HEK293T (cell line): ENCODE results near the gene ACOX3.

ENCODE experiments used
- CTCF ChIA-PET: fragments of 350-600 bp; formaldehyde crosslinking; extraction: SDS; loops from one replicate; lab custom pipeline; 2021; ENCODE audit warnings: antibody characterized with exemption, inconsistent platforms; lab: Yijun Ruan, JAX
- POLR2A ChIA-PET: fragments of 350-600 bp; formaldehyde crosslinking; extraction: SDS; loops from one replicate; lab custom pipeline; 2020; ENCODE audit warnings: antibody characterized with exemption, inconsistent platforms; lab: Yijun Ruan, JAX
- DNase-seq: peaks from one replicate; pipeline ENCODE4 v3.0.0; 2012; ENCODE audit warnings: mixed read lengths; ENCODE audit errors: extremely low spot score
- ARNT ChIP-seq: fragments of 450-650 bp; IDR thresholded peaks from 2 replicates; pipeline ENCODE4 v1.6.1; 2017; ENCODE audit warnings: mild to moderate bottlenecking
- CTBP1 ChIP-seq: fragments of 450-650 bp; IDR thresholded peaks from 2 replicates; pipeline ENCODE4 v1.6.1; 2016; ENCODE audit warnings: borderline replicate concordance
- ELF4 ChIP-seq: fragments of 450-650 bp; IDR thresholded peaks from 2 replicates; pipeline ENCODE4 v1.6.1; 2017; ENCODE audit warnings: antibody characterized with exemption
- FOXA1 ChIP-seq: fragments of 450-650 bp; IDR thresholded peaks from 2 replicates; pipeline ENCODE4 v1.6.1; 2016; ENCODE audit warnings: mild to moderate bottlenecking
- FOXK2 ChIP-seq: fragments of 450-650 bp; IDR thresholded peaks from 2 replicates; pipeline ENCODE4 v1.6.1; 2016; ENCODE audit warnings: mild to moderate bottlenecking
- FOXM1 ChIP-seq: fragments of 450-650 bp; IDR thresholded peaks from 2 replicates; pipeline ENCODE4 v1.6.1; 2017; ENCODE audit warnings: mild to moderate bottlenecking, borderline replicate concordance
- HDGF ChIP-seq: fragments of 450-650 bp; IDR thresholded peaks from 2 replicates; pipeline ENCODE4 v1.6.1; 2017; ENCODE audit warnings: antibody characterized with exemption, borderline replicate concordance
- L3MBTL2 ChIP-seq: fragments of 450-650 bp; conservative IDR thresholded peaks from 2 replicates; pipeline ENCODE4 v1.6.1; 2016; ENCODE audit warnings: mild to moderate bottlenecking
- LEF1 ChIP-seq: fragments of 450-650 bp; IDR thresholded peaks from 2 replicates; pipeline ENCODE4 v1.6.1; 2017; ENCODE audit warnings: mild to moderate bottlenecking, borderline replicate concordance
- NFRKB ChIP-seq: fragments of 450-650 bp; IDR thresholded peaks from 2 replicates; pipeline ENCODE4 v1.6.1; 2016; ENCODE audit warnings: mild to moderate bottlenecking, moderate library complexity
- PKNOX1 ChIP-seq: fragments of 450-650 bp; IDR thresholded peaks from 2 replicates; pipeline ENCODE4 v1.6.1; 2016
- SP1 ChIP-seq: fragments of 450-650 bp; IDR thresholded peaks from 2 replicates; pipeline ENCODE4 v1.6.1; 2017
- SUZ12 ChIP-seq: fragments of 450-650 bp; IDR thresholded peaks from 2 replicates; pipeline ENCODE4 v1.6.1; 2016; ENCODE audit warnings: mild to moderate bottlenecking
- TARDBP ChIP-seq: fragments of 450-650 bp; IDR thresholded peaks from 2 replicates; pipeline ENCODE4 v1.6.1; 2016
- ZNF384 ChIP-seq: fragments of 450-650 bp; IDR thresholded peaks from 2 replicates; pipeline ENCODE4 v1.6.1; 2016

Gene ACOX3

DNA sequence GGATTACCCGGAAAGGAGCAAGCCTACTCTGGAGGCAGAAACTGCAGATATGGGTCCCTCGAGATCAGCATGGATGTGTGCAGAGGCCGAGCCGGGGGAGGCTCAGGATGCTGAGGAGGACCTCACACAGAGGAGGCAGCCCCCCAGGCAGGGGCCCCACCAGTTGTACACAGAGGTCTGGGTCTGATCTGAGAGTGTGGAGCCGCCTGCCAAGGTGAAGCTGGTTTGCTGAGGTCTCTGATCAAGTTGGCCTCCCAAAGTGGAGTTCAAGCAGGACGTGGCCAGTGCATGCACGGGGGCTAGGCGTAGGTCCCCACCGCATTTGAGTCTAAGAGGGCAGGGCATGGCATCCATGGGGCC lies 35.0 kb downstream of the ACOX3 start:
- TF ChIP-seq NFRKB (no peak), PKNOX1 (no peak), SP1 (no peak), FOXM1 (no peak), HDGF (no peak), TARDBP (no peak), ZNF384 (no peak), CTBP1 (no peak), L3MBTL2 (no peak), LEF1 (no peak), FOXK2 (no peak), ELF4 (no peak)
- ChIA-PET POLR2A (no interaction called here), CTCF (interaction anchor here (1.2 kb wide), 1 partner anchor 229 kb away, joined by 5 read pairs; no protein-coding TSS in a partner anchor)
- DNase-seq, result no peak

- ChIA-PET POLR2A (no interaction called here), CTCF (interaction anchor here (1.2 kb wide), 1 partner anchor 229 kb away, joined by 5 read pairs; no protein-coding TSS in a partner anchor)
These were observed 35.6 kb downstream of the ACOX3 start for GRCh38 chr4:8404791-8405515.

GRCh38 chr4:8403976-8404375 lies 36.5 kb downstream of the ACOX3 start:
- no peak for DNase-seq
- CTCF ChIA-PET, result interaction anchor here (1.4 kb wide), 2 partner anchors 38 to 227 kb away, joined by 3 to 6 read pairs; no protein-coding TSS in a partner anchor
- TF ChIP-seq L3MBTL2, result no peak
- no peak for TF ChIP-seq FOXA1
- TF ChIP-seq ELF4, result no peak
- TF ChIP-seq CTBP1, result no peak
- no peak for TF ChIP-seq HDGF
- TF ChIP-seq TARDBP, result no peak
- no peak for TF ChIP-seq LEF1
- TF ChIP-seq PKNOX1, result no peak
- TF ChIP-seq FOXM1, result no peak
- no peak for TF ChIP-seq SP1
- no peak for TF ChIP-seq NFRKB
- TF ChIP-seq ZNF384, result no peak
- POLR2A ChIA-PET, result no interaction called here

More at GRCh38 chr4:8404791-8405515, 35.6 kb downstream of the ACOX3 start:
- DNase-seq, result no peak
- TF ChIP-seq PKNOX1 (no peak), NFRKB (no peak), ZNF384 (no peak), SUZ12 (no peak)

DNA sequence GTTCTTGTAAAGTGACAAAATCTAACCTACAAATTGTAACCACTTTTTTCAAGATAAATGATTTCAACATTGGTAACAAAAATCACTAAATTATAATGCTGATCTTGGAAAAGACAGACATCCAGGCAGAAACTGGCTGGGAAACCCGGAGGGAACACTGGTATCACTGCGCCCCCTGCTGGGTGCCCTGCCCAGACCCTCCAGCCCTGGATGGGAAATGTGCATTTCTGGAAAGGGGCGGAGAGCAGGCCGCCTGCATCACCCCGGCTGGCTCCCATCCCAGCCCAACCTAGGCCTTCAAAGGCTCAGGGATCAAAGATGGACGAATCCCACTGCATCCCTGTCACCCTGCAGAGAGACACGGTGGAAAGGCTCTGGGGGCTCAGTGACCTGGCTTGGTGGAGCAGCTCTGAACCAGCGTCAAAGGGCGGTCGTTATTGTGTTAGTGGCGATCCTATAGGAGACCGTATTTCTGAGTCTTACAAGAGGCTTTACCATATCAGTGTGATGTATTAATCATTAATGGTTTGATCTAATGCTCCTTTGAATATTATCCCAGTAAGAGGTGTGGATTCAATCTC lies 37.3 kb downstream of the ACOX3 start:
- ChIA-PET POLR2A (interaction anchor here (1.4 kb wide), 1 partner anchor 161 kb away, joined by 4 read pairs; no protein-coding TSS in a partner anchor), CTCF (interaction anchor here (0.7 to 1.7 kb wide), 7 partner anchors 12 to 226 kb away, joined by 3 to 11 read pairs (median 3); no protein-coding TSS in a partner anchor)
- DNase-seq, result peak; percentile 88
- TF ChIP-seq ZNF384, result no peak
- no peak for TF ChIP-seq PKNOX1
- no peak for TF ChIP-seq SUZ12
- TF ChIP-seq ARNT, result no peak
- TF ChIP-seq CTBP1, result no peak
- TF ChIP-seq FOXA1, result no peak
- TF ChIP-seq FOXK2, result no peak

DNA sequence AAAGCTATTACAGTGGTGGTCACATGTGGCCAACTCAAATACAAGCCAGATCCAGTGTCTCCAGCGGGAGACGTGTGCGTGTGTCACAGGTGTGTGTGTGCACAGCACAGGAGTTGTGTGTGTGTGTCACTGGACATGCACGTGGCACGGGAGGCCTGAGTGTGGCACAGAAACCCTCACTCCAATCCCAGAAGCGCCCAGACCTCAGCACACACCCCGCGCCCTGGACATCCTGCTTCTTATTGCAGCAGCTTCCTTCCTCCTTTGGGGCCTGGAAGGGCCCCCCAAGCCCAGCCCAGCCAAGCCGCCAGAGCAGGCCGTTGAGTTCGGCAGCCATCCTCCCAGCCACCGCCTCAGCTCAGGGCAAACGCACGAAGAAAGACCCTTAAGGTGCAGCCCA lies 37.9 kb downstream of the ACOX3 start:
- TF ChIP-seq L3MBTL2 (no peak), FOXM1 (no peak), TARDBP (no peak), PKNOX1 (no peak), CTBP1 (no peak), ELF4 (no peak), SP1 (no peak), ZNF384 (no peak), HDGF (no peak), NFRKB (no peak), ARNT (no peak), FOXA1 (no peak), FOXK2 (no peak), LEF1 (no peak)
- DNase-seq, result no peak
- ChIA-PET POLR2A (interaction anchor here (1.4 kb wide), 1 partner anchor 160 kb away, joined by 4 read pairs; no protein-coding TSS in a partner anchor), CTCF (interaction anchor here (0.6 to 1.7 kb wide), 10 partner anchors 13 to 226 kb away, joined by 3 to 11 read pairs (median 4); no protein-coding TSS in a partner anchor)
